GM18909 (cell line): ENCODE measurements around the gene AFF4.
A peak's percentile ranks its signal among the peaks of the same experiment; 100 is the strongest.

Experiments used
- ATAC-seq: cut with Tn5 transposase; IDR thresholded peaks from one replicate; pipeline ENCODE4 v1.9.1; 2021; ENCODE audit warnings: mild to moderate bottlenecking; ENCODE audit not compliant: unreplicated experiment, poor library complexity

The AFF4 gene

DNA sequence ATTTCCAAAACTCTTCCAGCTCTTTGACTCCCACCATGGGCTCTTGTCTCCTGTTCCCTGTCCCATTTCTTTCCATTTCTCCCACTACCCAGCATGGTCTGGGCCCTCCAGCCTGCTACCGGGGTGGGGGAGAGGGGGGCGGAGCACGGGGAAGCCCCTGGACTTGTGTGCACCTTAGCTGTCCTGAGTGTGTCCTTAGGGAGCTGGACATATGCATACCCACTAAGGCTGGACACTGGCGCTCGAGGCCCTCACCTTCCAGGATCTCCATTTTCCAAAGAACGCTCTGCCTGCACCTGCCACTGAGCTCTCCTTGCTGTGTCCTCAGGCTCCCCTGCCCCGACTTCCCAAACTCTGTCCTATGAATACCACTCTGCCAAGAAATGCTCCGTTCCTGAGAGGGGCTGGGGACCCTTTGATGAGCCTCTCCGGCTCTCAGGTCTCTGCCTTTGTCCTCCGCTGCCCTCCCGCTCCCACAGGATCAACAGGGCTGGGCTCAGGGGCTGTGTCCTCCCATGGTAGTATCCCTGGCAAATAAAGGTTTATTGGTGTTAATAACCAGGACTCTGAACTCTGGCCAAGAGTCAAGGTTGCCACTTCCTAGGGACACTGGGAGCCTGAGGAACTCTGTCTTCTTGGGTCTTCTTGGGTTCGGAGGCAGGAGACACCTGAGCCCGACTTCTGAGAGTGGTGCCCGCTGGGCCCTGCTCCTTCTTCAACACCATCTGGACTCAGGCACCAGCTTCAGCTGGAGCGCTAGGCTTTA lies 132.2 kb downstream of the AFF4 start:
- no peak for ATAC-seq

DNA sequence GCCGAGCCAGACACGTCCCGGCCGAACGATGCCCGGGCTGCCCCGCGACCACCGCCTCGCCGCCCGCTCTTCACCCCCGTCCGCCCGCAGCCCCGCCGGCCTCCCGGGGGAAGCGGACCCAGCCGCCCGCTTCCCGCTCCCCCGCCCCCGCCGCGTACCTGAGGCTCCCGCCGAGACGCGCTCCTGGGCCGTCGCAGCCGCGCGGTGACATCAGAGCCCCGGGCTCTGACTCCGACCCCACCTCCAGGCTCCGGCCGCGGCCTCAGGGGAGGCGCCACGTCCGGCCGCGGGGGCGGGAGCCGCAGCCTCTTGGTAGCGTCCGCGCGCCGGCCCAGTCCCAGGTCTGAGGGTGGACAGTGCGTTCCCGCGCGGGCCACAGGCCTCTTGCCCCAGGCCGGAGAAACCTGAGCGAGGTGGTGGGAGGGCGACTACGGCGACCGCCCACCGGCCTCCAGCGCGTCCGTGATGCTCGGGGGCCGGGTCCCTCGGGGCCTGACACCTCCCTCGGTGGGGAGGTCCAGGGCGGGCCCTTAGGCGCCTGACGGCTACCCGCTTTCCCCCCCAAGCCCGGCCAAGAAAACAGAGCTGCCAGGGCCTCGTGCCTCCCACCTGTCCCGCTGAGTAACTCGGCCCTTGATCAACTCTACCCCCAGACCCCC lies 132.9 kb downstream of the AFF4 start, which contains the start of gene SHROOM1:
Gene SHROOM1 (minus strand): TSS at position 212 of the 659 bp plus-strand sequence. CDS start 4,507 bp downstream, outside the sequence.
- ATAC-seq, result peak; percentile 71

DNA sequence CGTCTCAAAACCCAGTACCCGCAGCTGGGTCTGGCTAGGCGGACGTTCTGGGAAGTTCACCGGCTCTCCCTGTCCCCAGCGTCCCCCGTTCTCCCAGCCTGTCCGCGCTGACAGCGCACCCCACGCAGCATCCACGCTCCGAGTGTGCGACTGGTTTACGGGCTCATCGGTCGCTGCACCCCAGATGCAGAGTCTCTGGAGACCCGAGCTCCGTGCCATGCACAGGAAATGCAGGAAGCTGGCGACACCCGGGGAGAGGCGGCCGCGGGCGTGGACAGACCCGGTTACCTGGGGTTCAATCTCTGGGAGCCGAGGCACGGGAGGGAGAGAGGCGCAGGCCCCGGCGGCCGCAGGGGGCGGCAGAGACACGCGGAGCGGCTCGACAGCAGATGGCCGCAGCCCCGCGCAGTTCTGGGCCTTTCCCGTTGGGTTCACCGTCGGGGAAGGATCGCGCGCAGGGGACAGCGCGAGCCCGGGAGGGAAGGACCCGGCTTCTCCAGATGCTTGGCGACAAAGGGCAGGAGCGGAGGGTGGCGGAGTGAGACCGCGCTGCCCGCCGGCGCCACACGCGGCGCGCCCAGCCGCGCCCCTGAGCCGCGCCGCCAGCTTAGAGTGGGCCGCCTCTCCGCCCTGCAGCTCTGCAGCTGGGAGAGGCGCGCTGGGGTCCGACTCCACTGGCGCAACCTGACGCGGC lies 133.5 kb downstream of the AFF4 start:
- ATAC-seq, result peak; percentile 82

DNA sequence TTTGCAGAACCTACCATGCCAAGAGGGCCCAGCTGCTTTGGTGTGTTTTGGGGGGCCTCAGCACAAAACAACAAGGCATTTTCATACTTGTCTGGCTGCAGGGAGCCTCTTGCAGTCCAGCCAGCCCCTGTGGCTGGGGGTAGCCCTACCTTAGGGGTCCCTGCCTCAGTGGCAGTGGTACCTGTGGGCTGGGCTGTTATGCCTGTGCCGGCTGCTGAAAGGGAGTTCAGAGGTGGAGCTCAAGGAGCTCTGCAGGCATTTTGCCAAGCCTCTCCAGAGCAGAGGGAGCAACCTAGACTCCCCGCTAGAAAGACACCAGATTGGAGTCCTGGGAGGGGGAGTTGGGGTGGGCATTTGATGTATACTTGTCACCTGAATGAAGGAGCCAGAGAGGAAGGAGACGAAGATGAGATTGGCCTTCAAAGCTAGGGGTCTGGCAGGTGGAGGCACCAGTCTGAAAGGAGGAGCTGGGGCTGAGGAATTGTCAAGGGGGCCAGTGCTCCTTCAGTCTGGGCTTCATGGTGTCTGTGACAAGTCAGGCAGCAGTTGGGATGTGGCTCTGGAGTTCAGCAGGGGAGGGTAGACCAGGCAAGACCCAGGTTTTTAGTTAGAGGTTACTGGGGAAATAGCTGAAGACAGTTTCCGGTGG lies 134.5 kb downstream of the AFF4 start:
- ATAC-seq, result no peak

DNA sequence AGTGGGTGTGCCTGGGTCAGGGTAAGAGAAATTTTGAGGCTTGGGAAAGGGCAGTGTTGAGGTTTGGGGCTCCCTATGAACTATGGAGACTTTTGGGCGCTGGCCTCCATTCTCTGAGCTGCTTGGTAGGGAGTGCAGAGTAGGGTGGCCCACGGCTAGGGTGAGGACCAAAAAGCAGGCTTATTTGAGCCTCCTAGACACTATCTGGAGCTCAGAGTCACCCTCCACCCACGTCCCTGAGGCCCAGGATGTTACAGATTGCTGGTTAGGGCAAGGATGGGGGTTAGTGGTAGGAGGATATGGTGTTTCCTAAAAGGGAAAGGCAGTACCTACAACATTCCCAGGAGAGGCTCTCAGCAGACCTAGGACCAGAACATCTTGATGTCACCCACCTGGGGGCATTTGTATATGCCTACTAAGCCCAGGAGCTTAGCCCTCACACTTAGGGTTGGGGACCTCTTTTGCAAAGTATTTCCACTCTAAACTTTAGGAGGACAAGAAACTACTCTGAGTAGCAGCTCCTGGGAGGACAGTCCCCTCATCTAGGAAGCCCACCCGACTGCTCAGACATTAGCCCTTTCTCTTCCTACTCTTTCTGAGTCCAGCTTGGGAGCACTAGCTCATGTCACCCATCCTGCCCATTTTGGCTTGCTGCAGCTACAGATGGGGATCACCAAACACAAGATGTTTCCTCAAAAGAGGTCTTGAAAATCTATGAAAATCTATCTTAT lies 135.3 kb downstream of the AFF4 start:
- ATAC-seq, result no peak

DNA sequence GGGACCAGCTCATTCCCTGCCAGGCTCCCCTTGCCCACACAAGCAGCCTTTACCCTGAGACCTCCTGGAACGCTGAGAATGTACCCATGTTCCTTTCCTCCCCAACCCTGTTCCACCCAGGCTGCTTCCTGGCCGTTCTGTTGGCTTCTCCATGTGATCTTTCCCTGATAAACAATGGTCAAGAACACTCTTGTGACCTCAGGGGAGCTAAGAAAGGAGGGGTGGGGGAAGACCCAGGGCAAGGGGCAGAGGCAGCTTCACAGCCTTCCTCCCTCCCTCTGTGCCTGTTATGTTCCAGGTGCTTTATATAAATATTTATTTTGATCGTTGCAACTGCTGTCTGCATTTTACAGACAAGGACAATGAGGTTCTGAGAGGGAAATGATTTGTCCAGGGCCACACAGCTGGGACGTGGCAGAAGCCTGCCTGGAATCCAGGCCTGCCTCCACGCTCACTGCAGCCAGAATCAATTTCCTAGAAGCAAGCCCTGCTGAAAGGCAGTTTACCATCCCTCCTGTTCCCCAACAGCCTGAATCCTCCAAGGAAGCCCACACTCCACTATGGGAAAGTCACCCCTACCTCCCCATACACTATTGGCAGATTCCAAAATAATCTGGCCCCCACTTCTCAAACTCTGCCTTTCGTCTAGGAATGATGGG lies 136.9 kb downstream of the AFF4 start:
- ATAC-seq, result no peak

DNA sequence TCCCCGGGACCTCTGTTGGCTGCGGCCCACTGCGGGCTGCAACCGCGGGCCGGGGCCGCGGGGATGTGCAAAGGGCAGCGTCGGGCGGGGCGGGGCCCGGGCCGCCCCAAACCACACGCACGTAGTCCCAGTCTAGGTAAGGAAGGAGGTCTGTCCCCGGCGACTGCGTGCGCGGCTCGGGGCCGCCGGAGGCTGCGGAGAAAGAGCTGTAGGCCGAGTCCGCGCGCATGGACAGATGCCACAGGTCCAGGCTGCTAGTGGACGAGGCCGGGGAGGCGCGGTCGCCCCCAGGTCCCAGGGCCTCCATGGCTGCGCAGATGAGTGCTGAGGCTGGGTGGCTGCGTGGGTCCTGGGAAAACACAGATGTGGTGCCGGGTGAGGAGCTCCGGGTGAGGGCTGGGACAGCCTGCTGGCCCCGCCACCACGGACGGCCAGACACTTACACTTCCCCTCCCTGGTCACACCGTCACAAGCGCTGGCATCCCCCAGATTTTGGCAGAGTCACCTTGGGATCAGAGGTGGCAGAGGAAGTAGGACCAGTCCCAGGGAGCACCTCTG lies 137.5 kb downstream of the AFF4 start:
- no peak for ATAC-seq
